Right lobe of liver (tissue), 6 donors: Measurements from ENCODE around the gene MMP1. TPM values are rescaled to one million over a fixed set of nuclear protein-coding genes. Genes with fewer than 3 reads are reported as not detected.

Experiments
- ATAC-seq, 4 donors: fragments of 200-7000 bp; cut with Tn5 transposase; one replicate each; pipeline ENCODE4 v1.9.1; 2020; ENCODE audit warnings: mild to moderate bottlenecking in 4 of 4, moderate library complexity in 4 of 4
- DNase-seq, 3 donors: peaks; one replicate each; pipeline ENCODE4 v3.0.0-alpha.2; 2020
- H3K27ac ChIP-seq, 3 donors: fragments of 200-600 bp; one replicate each; pipeline ENCODE4 v1.8.0; 2022
- H3K27me3 ChIP-seq, 2 donors: fragments of 200-600 bp; one replicate each; pipeline ENCODE4 v1.8.0; 2022
- H3K36me3 ChIP-seq, 4 donors: fragments of 200-600 bp; sonication (generic) in 1 of 4; one replicate each; pipeline versions ENCODE4 v1.5.1 to v1.8.0; 2017 to 2022; ENCODE audit warnings: control low read depth in 1 of 4
- H3K4me1 ChIP-seq, 4 donors: fragments of 200-600 bp; sonication (generic) in 1 of 4; one replicate each; pipeline versions ENCODE4 v1.5.1 to v1.8.0; 2017 to 2022; ENCODE audit warnings: control low read depth in 1 of 4
- H3K4me3 ChIP-seq, 3 donors: fragments of 200-600 bp; one replicate each; pipeline ENCODE4 v1.8.0; 2022
- H3K9me3 ChIP-seq, 4 donors: fragments of 200-600 bp; sonication (generic) in 1 of 4; one replicate each; pipeline versions ENCODE4 v1.5.1 to v1.8.0; 2017 to 2022; ENCODE audit warnings: control low read depth in 1 of 4
- CTCF ChIP-seq, 4 donors: fragments of 200-600 bp in 3 of 4; fragments of 450-650 bp in 1 of 4; IDR thresholded peaks; one replicate each; pipeline versions ENCODE4 v1.5.1 to v1.8.0; 2016 to 2022; ENCODE audit warnings: antibody characterized with exemption in 4 of 4, mild to moderate bottlenecking in 2 of 4
- POLR2A ChIP-seq: fragments of 450-650 bp; IDR thresholded peaks from one replicate; pipeline ENCODE4 v1.6.1; 2017; ENCODE audit warnings: antibody characterized with exemption, mild to moderate bottlenecking
- WGBS: methylation state at CpG from one replicate; pipeline ENCODE4 v1.1.6; 2018; ENCODE audit warnings: low coverage, low lambda C conversion rate; ENCODE audit not compliant: insufficient coverage; ENCODE audit errors: missing lambda C conversion rate; 5-methylcytosine and 5-hydroxymethylcytosine counted together
- intact Hi-C, 2 donors: fragments of 100-400 bp; cut with DNase I; formaldehyde crosslinking; loops; one replicate each; pipeline versions ENCODE4 v1.11.2 to v1.14.1; 2022
- total RNA-seq, 6 experiments: library from RNA; depleted of rRNA in 2 of 6; stranded (reverse); fragments of >200 nt in 2 of 6; fragmentation: NEBNext Ultra II Directional in 3 of 6; extraction: Animal tissue kit (Norgen Biotek cat#: 25700) in 3 of 6; gene quantifications; one replicate each; pipeline versions ENCODE4 v1.1.0 to v1.2.4, GENCODE V29; 2016 to 2023
- donor health status: DM: no; HTN: yes; CAD: no.
- donor health status: DM: no; HTN: no; CAD: no.
- donor health status: DM: no; HTN: no; CAD: no.
- donor health status: DM: no; HTN: yes; CAD: no.
- donor health status: DM: no; HTN: yes; CAD: no.

The MMP1 gene
- total RNA-seq, 6 experiments from 2014 or later: 0.22 TPM; not detected in 5

GRCh38 chr11:102832612-102833011 lies 34.7 kb upstream of the MMP1 start:
- no peak overlapping the region for H3K27ac ChIP-seq

GRCh38 chr11:102831489-102832440 lies 33.8 kb upstream of the MMP1 start:
- ATAC-seq: peak; percentile 87 to 95 (median 93)
- peak overlapping the region in 1 of 3 donors; percentile 61 for H3K27ac ChIP-seq
- H3K36me3 ChIP-seq: no peaks in the 10 kb centered on the region
- TF ChIP-seq CTCF (IDR thresholded peaks at IDR 0.05) (peak in 3 of 4 donors; percentile 28 to 55 (median 36)), POLR2A (no peak)
- H3K27me3 ChIP-seq: no peaks in the 10 kb centered on the region
- intact Hi-C loops: no loop called here
- H3K9me3 ChIP-seq: no peaks in the 10 kb centered on the region
- WGBS: 26% methylated on average over 26 of the region's 38 CpGs
- H3K4me3 ChIP-seq: peak overlapping the region; percentile 10 to 55 (median 26)
- peak in 2 of 3 donors; percentile 67 to 77 for DNase-seq
- no peaks in the 10 kb centered on the region for H3K4me1 ChIP-seq

More at GRCh38 chr11:102832612-102833011, 34.7 kb upstream of the MMP1 start:
- no peak for DNase-seq
- 72% methylated on average over 4 of the region's 7 CpGs for WGBS
- intact Hi-C loops: no loop called here
- no peak for ATAC-seq
- H3K36me3 ChIP-seq: no peaks in the 10 kb centered on the region
- no peaks in the 10 kb centered on the region for H3K27me3 ChIP-seq
- TF ChIP-seq CTCF (IDR thresholded peaks at IDR 0.05) (no peak), POLR2A (no peak)
- H3K9me3 ChIP-seq: no peaks in the 10 kb centered on the region
- H3K4me1 ChIP-seq: no peaks in the 10 kb centered on the region
- no peak overlapping the region for H3K4me3 ChIP-seq

GRCh38 chr11:102831128-102831488 lies 33.1 kb upstream of the MMP1 start:
- Histone ChIP-seq H3K27me3 (no peaks in the 10 kb centered on the region), H3K4me1 (no peaks in the 10 kb centered on the region), H3K36me3 (no peaks in the 10 kb centered on the region), H3K4me3 (peak overlapping the region in 1 of 3 donors; percentile 55), H3K27ac (no peak overlapping the region), H3K9me3 (no peaks in the 10 kb centered on the region)
- DNase-seq (no peak), ATAC-seq (no peak)
- WGBS: 42% methylated on average over 2 of the region's 2 CpGs
- intact Hi-C loops: no loop called here
- TF ChIP-seq CTCF (IDR thresholded peaks at IDR 0.05) (no peak), POLR2A (no peak)

- 40% methylated on average over 4 of the region's 5 CpGs for WGBS
- no peak for ATAC-seq
- Histone ChIP-seq H3K4me1 (no peaks in the 10 kb centered on the region), H3K36me3 (no peaks in the 10 kb centered on the region), H3K27me3 (no peaks in the 10 kb centered on the region), H3K27ac (no peak overlapping the region), H3K4me3 (no peak overlapping the region), H3K9me3 (no peaks in the 10 kb centered on the region)
- no peak for DNase-seq
- TF ChIP-seq CTCF (IDR thresholded peaks at IDR 0.05) (no peak), POLR2A (no peak)
- intact Hi-C loops: no loop called here
Measured at GRCh38 chr11:102830001-102830727, 32.2 kb upstream of the MMP1 start.
